Upper lobe of right lung (tissue), 1 donor: Measurements from ENCODE around the gene PSTK. TPM values are rescaled to one million over a fixed set of nuclear protein-coding genes. Genes with fewer than 3 reads are reported as not detected.

Source experiments
- ATAC-seq: fragments of 200-7000 bp; cut with Tn5 transposase; one replicate; pipeline ENCODE4 v1.9.1; 2020; ENCODE audit warnings: mild to moderate bottlenecking, moderate library complexity
- DNase-seq: peaks from one replicate; pipeline ENCODE4 v3.0.0-alpha.2; 2020
- H3K27ac ChIP-seq: fragments of 200-600 bp; one replicate; pipeline ENCODE4 v1.8.0; 2022
- H3K27me3 ChIP-seq: fragments of 200-600 bp; one replicate; pipeline ENCODE4 v1.8.0; 2022; ENCODE audit warnings: mild to moderate bottlenecking
- H3K36me3 ChIP-seq: fragments of 200-600 bp; one replicate; pipeline ENCODE4 v1.8.0; 2022
- H3K4me1 ChIP-seq: fragments of 200-600 bp; one replicate; pipeline ENCODE4 v1.8.0; 2022
- H3K4me3 ChIP-seq: fragments of 200-600 bp; one replicate; pipeline ENCODE4 v1.8.0; 2022; ENCODE audit warnings: mild to moderate bottlenecking
- H3K9me3 ChIP-seq: fragments of 200-600 bp; one replicate; pipeline ENCODE4 v1.8.0; 2022
- intact Hi-C: fragments of 100-400 bp; cut with DNase I; formaldehyde crosslinking; loops from one replicate; pipeline ENCODE4 v1.11.0; 2022
- total RNA-seq: library from RNA; stranded (reverse); fragmentation: NEBNext Ultra II Directional; extraction: Animal tissue kit (Norgen Biotek cat#: 25700); gene quantifications from one replicate; pipeline ENCODE4 v1.2.1, GENCODE V29; 2021
- TF ChIP-seq, protein P1 (sequence below): fragments of 200-600 bp; IDR thresholded peaks from one replicate; pipeline ENCODE4 v1.8.0; 2022; ENCODE audit warnings: antibody characterized with exemption
- donor health status: DM: no; HTN: yes; CAD: no; lungs with severe emphysema.

The PSTK gene
- total RNA-seq, 1 donor from 2014 or later, result 2.5 TPM

DNA sequence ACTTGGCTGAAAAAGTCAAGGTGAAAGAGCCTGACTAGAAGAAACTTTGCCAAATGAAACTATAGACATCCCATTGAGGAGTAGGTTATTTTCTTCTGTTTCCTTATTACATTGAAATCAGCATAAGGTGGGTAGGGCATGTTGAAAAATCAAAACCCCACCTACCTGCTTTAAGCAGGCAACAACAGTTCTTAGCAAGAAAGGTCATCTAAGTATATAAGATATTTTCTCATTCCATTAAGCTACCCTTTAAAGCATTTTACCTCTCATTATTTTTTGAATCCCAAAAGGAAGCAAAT, 59.4 kb downstream of the PSTK start:
- Histone ChIP-seq H3K4me1 (no peaks in the 10 kb centered on the region), H3K36me3 (peaks cover 59% of the 10 kb centered on the region), H3K4me3 (no peak overlapping the region), H3K9me3 (no peaks in the 10 kb centered on the region), H3K27ac (no peak overlapping the region), H3K27me3 (no peaks in the 10 kb centered on the region)
- intact Hi-C loops, result no loop called here
- no peak for ATAC-seq
- TF ChIP-seq, protein P1, sequence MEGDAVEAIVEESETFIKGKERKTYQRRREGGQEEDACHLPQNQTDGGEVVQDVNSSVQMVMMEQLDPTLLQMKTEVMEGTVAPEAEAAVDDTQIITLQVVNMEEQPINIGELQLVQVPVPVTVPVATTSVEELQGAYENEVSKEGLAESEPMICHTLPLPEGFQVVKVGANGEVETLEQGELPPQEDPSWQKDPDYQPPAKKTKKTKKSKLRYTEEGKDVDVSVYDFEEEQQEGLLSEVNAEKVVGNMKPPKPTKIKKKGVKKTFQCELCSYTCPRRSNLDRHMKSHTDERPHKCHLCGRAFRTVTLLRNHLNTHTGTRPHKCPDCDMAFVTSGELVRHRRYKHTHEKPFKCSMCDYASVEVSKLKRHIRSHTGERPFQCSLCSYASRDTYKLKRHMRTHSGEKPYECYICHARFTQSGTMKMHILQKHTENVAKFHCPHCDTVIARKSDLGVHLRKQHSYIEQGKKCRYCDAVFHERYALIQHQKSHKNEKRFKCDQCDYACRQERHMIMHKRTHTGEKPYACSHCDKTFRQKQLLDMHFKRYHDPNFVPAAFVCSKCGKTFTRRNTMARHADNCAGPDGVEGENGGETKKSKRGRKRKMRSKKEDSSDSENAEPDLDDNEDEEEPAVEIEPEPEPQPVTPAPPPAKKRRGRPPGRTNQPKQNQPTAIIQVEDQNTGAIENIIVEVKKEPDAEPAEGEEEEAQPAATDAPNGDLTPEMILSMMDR, result no peak
- DNase-seq, result no peak

Other genes with a start within 250 kb of the PSTK start
- gene CUZD1, start 134.5 kb upstream of the PSTK start, total RNA-seq, result 0.78 TPM
- gene FAM24B, start 100.8 kb upstream of the PSTK start, total RNA-seq, result 3.6 TPM
- gene FAM24A, start 69.8 kb upstream of the PSTK start, total RNA-seq, result not detected
- gene C10orf88, start 26.2 kb upstream of the PSTK start, total RNA-seq, result 7.6 TPM
- gene IKZF5, start 28.4 kb downstream of the PSTK start, total RNA-seq, result 19.9 TPM
- 27.1 TPM for gene ACADSB, start 28.6 kb downstream of the PSTK start, total RNA-seq
- not detected for gene HMX3, start 155.6 kb downstream of the PSTK start, total RNA-seq
- not detected for gene HMX2, start 167.7 kb downstream of the PSTK start, total RNA-seq
- 61.8 TPM for gene BUB3, start 174.0 kb downstream of the PSTK start, total RNA-seq